WTC11 (cell line): Measurements from ENCODE around the gene RFX8. TPM values are rescaled to one million over a fixed set of nuclear protein-coding genes. Genes with fewer than 3 reads are reported as not detected.

Source experiments
- ATAC-seq: fragments of 200-7000 bp; cut with Tn5 transposase; 2 replicates; pipeline ENCODE4 v1.10.0; 2021; ENCODE audit warnings: mild to moderate bottlenecking, moderate library complexity
- CTCF ChIA-PET: fragments of 300-600 bp; sonication (Branson Sonifier 250); formaldehyde crosslinking; loops from one replicate; lab custom pipeline; 2021; ENCODE audit warnings: antibody characterized with exemption; lab: Charles Lee
- POLR2A ChIA-PET: fragments of 350-600 bp; sonication (Branson Sonifier 250); formaldehyde crosslinking; loops from one replicate; lab custom pipeline; 2021; ENCODE audit warnings: antibody characterized with exemption; lab: Charles Lee
- DNase-seq: peaks from one replicate; pipeline ENCODE4 v3.0.0; 2021; ENCODE audit warnings: low spot score
- H3K27ac Mint-ChIP-seq: 2 replicates; pipeline ENCODE4 v1.8.0; 2021; ENCODE audit warnings: mixed read lengths
- H3K27me3 Mint-ChIP-seq: 2 replicates; pipeline ENCODE4 v1.8.0; 2021; ENCODE audit warnings: low read depth, mild to moderate bottlenecking, moderate library complexity, mixed read lengths
- H3K36me3 Mint-ChIP-seq: 2 replicates; pipeline ENCODE4 v1.8.0; 2021; ENCODE audit warnings: mixed read lengths
- H3K4me1 Mint-ChIP-seq: 2 replicates; pipeline ENCODE4 v1.8.0; 2022; ENCODE audit warnings: mixed read lengths
- H3K4me3 Mint-ChIP-seq: 2 replicates; pipeline ENCODE4 v1.8.0; 2021; ENCODE audit warnings: mild to moderate bottlenecking, moderate library complexity, mixed read lengths
- H3K9me3 Mint-ChIP-seq: 2 replicates; pipeline ENCODE4 v1.8.0; 2021; ENCODE audit warnings: mixed read lengths
- CBFB ChIP-seq: sonication (generic); formaldehyde crosslinking; IDR thresholded peaks from 2 replicates; pipeline ENCODE4 v1.8.1; 2022; ENCODE audit warnings: mild to moderate bottlenecking, low read depth, missing genetic modification reagents
- CREM ChIP-seq: sonication (generic); formaldehyde crosslinking; IDR thresholded peaks from 2 replicates; pipeline ENCODE4 v1.8.1; 2022; ENCODE audit warnings: mild to moderate bottlenecking, missing genetic modification reagents, moderate library complexity
- E2F5 ChIP-seq: sonication (generic); formaldehyde crosslinking; IDR thresholded peaks from 2 replicates; pipeline ENCODE4 v1.8.1; 2022; ENCODE audit warnings: mild to moderate bottlenecking, moderate library complexity, missing genetic modification reagents
- EMX1 ChIP-seq: fragments of 250-450 bp; sonication (Bioruptor Pico); IDR thresholded peaks from 2 replicates; pipeline ENCODE4 v1.8.0; 2021; ENCODE audit warnings: mild to moderate bottlenecking
- ETV6 ChIP-seq: sonication (generic); formaldehyde crosslinking; IDR thresholded peaks from 2 replicates; pipeline ENCODE4 v1.8.1; 2022; ENCODE audit warnings: mild to moderate bottlenecking, missing genetic modification reagents
- FOXK1 ChIP-seq: sonication (generic); formaldehyde crosslinking; IDR thresholded peaks from 2 replicates; pipeline ENCODE4 v1.8.0; 2022; ENCODE audit warnings: mild to moderate bottlenecking, moderate library complexity, missing genetic modification reagents
- GABPB1 ChIP-seq: sonication (generic); formaldehyde crosslinking; IDR thresholded peaks from 2 replicates; pipeline ENCODE4 v1.8.1; 2023; ENCODE audit warnings: mild to moderate bottlenecking, missing genetic modification reagents
- GTF2I ChIP-seq: fragments of 250-450 bp; sonication (Bioruptor Pico); conservative IDR thresholded peaks from 2 replicates; pipeline ENCODE4 v1.4.0; 2021; ENCODE audit warnings: mild to moderate bottlenecking
- IRF1 ChIP-seq: sonication (generic); formaldehyde crosslinking; IDR thresholded peaks from 2 replicates; pipeline ENCODE4 v1.8.0; 2023; ENCODE audit warnings: missing genetic modification reagents
- MXD4 ChIP-seq: fragments of 250-450 bp; sonication (Bioruptor Pico); IDR thresholded peaks from 2 replicates; pipeline ENCODE4 v1.8.0; 2021; ENCODE audit warnings: mild to moderate bottlenecking, moderate library complexity, borderline replicate concordance
- MYBL2 ChIP-seq: sonication (generic); formaldehyde crosslinking; IDR thresholded peaks from 2 replicates; pipeline ENCODE4 v1.8.1; 2023; ENCODE audit warnings: mild to moderate bottlenecking, moderate library complexity, missing genetic modification reagents
- NR1H2 ChIP-seq: sonication (generic); formaldehyde crosslinking; IDR thresholded peaks from 2 replicates; pipeline ENCODE4 v1.9.0; 2021; ENCODE audit warnings: mild to moderate bottlenecking, moderate library complexity, missing genetic modification reagents
- RELA ChIP-seq: sonication (generic); formaldehyde crosslinking; IDR thresholded peaks from 2 replicates; pipeline ENCODE4 v1.8.1; 2022; ENCODE audit warnings: missing genetic modification reagents, mild to moderate bottlenecking, borderline replicate concordance
- SP1 ChIP-seq: sonication (generic); formaldehyde crosslinking; conservative IDR thresholded peaks from 2 replicates; pipeline ENCODE4 v1.8.1; 2022; ENCODE audit warnings: missing genetic modification reagents
- TEAD1 ChIP-seq: sonication (generic); formaldehyde crosslinking; IDR thresholded peaks from 2 replicates; pipeline ENCODE4 v1.8.0; 2022; ENCODE audit warnings: mild to moderate bottlenecking, missing genetic modification reagents
- ZNF219 ChIP-seq: sonication (generic); formaldehyde crosslinking; IDR thresholded peaks from 2 replicates; pipeline ENCODE4 v1.8.0; 2023; ENCODE audit warnings: missing genetic modification reagents, mild to moderate bottlenecking, borderline replicate concordance
- ZNF263 ChIP-seq: sonication (generic); formaldehyde crosslinking; IDR thresholded peaks from 2 replicates; pipeline ENCODE4 v1.8.1; 2022; ENCODE audit warnings: low read depth, mild to moderate bottlenecking, moderate library complexity, missing genetic modification reagents
- total RNA-seq: library from RNA; stranded (reverse); gene quantifications from 3 replicates; pipeline ENCODE4 v1.2.3, GENCODE V29; 2021
- TF ChIP-seq, protein P1 (sequence below): fragments of 250-450 bp; sonication (Bioruptor Pico); IDR thresholded peaks from 2 replicates; pipeline ENCODE4 v1.9.0; 2021; ENCODE audit warnings: moderate library complexity, mild to moderate bottlenecking, inconsistent platforms, borderline replicate concordance
- TF ChIP-seq, protein P2 (sequence below): sonication (generic); formaldehyde crosslinking; IDR thresholded peaks from 2 replicates; pipeline ENCODE4 v1.8.1; 2022; ENCODE audit warnings: low read depth, mild to moderate bottlenecking, moderate library complexity, missing genetic modification reagents, borderline replicate concordance
- TF ChIP-seq, protein P3 (sequence below): sonication (generic); formaldehyde crosslinking; IDR thresholded peaks from 2 replicates; pipeline ENCODE4 v1.8.0; 2022; ENCODE audit warnings: mild to moderate bottlenecking, missing genetic modification reagents

The RFX8 gene
- total RNA-seq, 1 experiment from 2014 or later = 0.28 TPM

GRCh38 chr2:101412092-101412694, 62.7 kb downstream of the RFX8 start:
- Mint-ChIP-seq H3K9me3 (peaks cover 11% of the 10 kb centered on the region), H3K27me3 (no peaks in the 10 kb centered on the region; the same call in 1 of the 2 replicates), H3K4me1 (peaks cover 8% of the 10 kb centered on the region; the same call in 1 of the 2 replicates), H3K36me3 (peaks cover 8% of the 10 kb centered on the region; the same call in 1 of the 2 replicates), H3K27ac (no peak overlapping the region), H3K4me3 (no peak overlapping the region)
- CTCF ChIA-PET = interaction anchor here (0.9 to 1.5 kb wide), 3 partner anchors 24 to 82 kb away, joined by 3 to 5 read pairs (median 4); no protein-coding TSS in a partner anchor
- TF ChIP-seq GTF2I = no peak
- TF ChIP-seq ZNF219 = no peak
- TF ChIP-seq CBFB (CRISPR knock-in tag) = no peak
- TF ChIP-seq IRF1 = no peak
- no peak for TF ChIP-seq GABPB1 (CRISPR knock-in tag)
- TF ChIP-seq FOXK1 (CRISPR knock-in tag) = no peak
- TF ChIP-seq, protein P1, sequence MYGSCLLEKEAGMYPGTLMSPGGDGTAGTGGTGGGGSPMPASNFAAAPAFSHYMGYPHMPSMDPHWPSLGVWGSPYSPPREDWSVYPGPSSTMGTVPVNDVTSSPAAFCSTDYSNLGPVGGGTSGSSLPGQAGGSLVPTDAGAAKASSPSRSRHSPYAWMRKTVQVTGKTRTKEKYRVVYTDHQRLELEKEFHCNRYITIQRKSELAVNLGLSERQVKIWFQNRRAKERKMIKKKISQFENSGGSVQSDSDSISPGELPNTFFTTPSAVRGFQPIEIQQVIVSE = no peak
- TF ChIP-seq MYBL2 = no peak
- no peak for TF ChIP-seq MXD4 (CRISPR knock-in tag)
- DNase-seq (no peak), ATAC-seq (no peak)
- POLR2A ChIA-PET = no interaction called here

DNA sequence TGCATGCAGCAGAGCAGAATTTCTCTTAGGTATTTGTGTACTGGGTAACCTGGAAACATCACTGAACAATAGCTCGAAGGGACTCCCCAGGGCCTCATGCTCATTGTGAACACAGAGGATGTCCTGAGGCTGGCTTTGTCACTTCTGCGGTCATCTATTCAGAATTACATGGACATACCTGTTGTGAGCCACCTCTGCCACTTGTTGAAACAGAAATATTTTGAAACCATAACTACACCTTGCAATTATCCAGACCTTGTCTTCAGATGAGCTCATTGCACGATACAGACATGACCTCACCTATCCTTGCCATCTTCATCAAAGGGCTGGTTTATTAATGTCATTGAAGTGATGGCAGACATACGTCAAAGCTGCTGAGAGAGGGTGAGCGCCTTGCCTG, 64.2 kb downstream of the RFX8 start:
- Mint-ChIP-seq H3K4me1 (peaks cover 11% of the 10 kb centered on the region; the same call in 1 of the 2 replicates), H3K9me3 (peaks cover 11% of the 10 kb centered on the region), H3K4me3 (no peak overlapping the region), H3K36me3 (peaks cover 8% of the 10 kb centered on the region; the same call in 1 of the 2 replicates), H3K27me3 (no peaks in the 10 kb centered on the region; the same call in 1 of the 2 replicates), H3K27ac (no peak overlapping the region)
- ATAC-seq (no peak), DNase-seq (no peak)
- ChIA-PET POLR2A (no interaction called here), CTCF (interaction anchor here (0.6 to 1.1 kb wide), 2 partner anchors 69 to 135 kb away, joined by 3 to 4 read pairs; no protein-coding TSS in a partner anchor)
- no peak for TF ChIP-seq GABPB1 (CRISPR knock-in tag)
- TF ChIP-seq CREM = no peak
- no peak for TF ChIP-seq E2F5 (CRISPR knock-in tag)
- no peak for TF ChIP-seq TEAD1 (CRISPR knock-in tag)
- no peak for TF ChIP-seq EMX1
- TF ChIP-seq ETV6 (CRISPR knock-in tag) = no peak
- no peak for TF ChIP-seq NR1H2
- TF ChIP-seq ZNF263 (CRISPR knock-in tag) = no peak
- TF ChIP-seq, protein P2, sequence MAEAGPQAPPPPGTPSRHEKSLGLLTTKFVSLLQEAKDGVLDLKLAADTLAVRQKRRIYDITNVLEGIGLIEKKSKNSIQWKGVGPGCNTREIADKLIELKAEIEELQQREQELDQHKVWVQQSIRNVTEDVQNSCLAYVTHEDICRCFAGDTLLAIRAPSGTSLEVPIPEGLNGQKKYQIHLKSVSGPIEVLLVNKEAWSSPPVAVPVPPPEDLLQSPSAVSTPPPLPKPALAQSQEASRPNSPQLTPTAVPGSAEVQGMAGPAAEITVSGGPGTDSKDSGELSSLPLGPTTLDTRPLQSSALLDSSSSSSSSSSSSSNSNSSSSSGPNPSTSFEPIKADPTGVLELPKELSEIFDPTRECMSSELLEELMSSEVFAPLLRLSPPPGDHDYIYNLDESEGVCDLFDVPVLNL (CRISPR knock-in tag) = no peak
- TF ChIP-seq, protein P3, sequence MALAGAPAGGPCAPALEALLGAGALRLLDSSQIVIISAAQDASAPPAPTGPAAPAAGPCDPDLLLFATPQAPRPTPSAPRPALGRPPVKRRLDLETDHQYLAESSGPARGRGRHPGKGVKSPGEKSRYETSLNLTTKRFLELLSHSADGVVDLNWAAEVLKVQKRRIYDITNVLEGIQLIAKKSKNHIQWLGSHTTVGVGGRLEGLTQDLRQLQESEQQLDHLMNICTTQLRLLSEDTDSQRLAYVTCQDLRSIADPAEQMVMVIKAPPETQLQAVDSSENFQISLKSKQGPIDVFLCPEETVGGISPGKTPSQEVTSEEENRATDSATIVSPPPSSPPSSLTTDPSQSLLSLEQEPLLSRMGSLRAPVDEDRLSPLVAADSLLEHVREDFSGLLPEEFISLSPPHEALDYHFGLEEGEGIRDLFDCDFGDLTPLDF (CRISPR knock-in tag) = no peak
- TF ChIP-seq SP1 (CRISPR knock-in tag) = no peak
- TF ChIP-seq RELA (CRISPR knock-in tag) = no peak
